ENCODE results near the gene E2F6. TPM values are rescaled to one million over a fixed set of nuclear protein-coding genes. Genes with fewer than 3 reads are reported as not detected.

E2F6 gene
- total RNA-seq, 1 experiment from 2014 or later: 21.8 TPM

DNA sequence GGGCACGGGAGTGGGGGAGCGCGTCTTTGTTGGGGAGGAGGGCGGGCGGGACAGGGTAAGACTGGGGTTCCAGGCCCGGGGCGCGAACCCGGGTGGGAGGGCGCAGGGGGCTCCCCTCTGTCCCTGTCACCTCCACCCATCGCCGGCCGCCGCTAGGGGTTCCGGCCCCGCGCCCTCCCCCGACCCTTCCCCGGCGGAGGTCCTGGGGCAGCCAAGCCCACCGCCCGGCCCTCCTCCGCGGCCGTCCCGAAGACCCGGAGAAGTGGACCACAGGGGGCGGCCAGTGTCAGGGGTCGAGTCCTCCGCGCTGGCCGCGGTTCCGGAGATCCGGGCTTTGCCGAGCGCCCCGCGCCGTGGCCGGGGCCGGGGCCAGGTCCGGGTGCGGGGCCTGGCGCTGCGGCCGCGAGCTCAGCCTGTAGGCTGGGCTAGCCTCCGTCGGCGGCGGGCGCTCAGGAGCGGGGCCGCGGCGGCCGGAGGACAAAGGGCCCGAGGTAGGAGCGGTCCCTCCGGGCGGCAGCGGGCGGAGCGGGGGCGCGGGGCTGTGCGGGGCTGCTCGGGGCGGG, 16.6 kb upstream of the E2F6 start:
- Mint-ChIP-seq H3K4me3 (peak overlapping the region; percentile 96 to 100), H3K4me1 (peaks cover 5 to 21% of the 10 kb centered on the region in 2 experiments), H3K27ac (no peak overlapping the region), H3K36me3 (ENCODE audit: insufficient read depth in 1 of 3, low read depth in 3 of 3) (peaks cover 0 to 2% (median 2%) of the 10 kb centered on the region in 3 experiments; a peak in 5 of 7 replicates), H3K9me3 (peaks cover 0 to 2% of the 10 kb centered on the region in 2 experiments; a peak in 2 of 5 replicates), H3K27me3 (ENCODE audit: low read depth) (peaks cover 25% of the 10 kb centered on the region)
- peaks cover 3% of the 10 kb centered on the region for H4K20me1 ChIP-seq (ENCODE audit: control insufficient read depth, insufficient read depth, insufficient read length)
- whole genome bisulfite sequencing (ENCODE audit: extremely low coverage, insufficient read length, low lambda C conversion rate): no CpG with 5 or more reads among the region's 70 CpGs
- H3K18ac ChIP-seq (ENCODE audit: insufficient read length, low read depth, low read length): no peak overlapping the region
- no peak overlapping the region for H2BK15ac ChIP-seq (ENCODE audit: low read depth, low read length)
- no peaks in the 10 kb centered on the region for H3K79me1 ChIP-seq (ENCODE audit: insufficient read depth, low read depth, low read length, poor library complexity, severe bottlenecking)
- no peak overlapping the region for H3T11ph ChIP-seq (ENCODE audit: low read length)
- no peak overlapping the region for H3K4ac ChIP-seq (ENCODE audit: low read depth, low read length)
- H2AFZ ChIP-seq (ENCODE audit: low read length): no peak overlapping the region
- no peak overlapping the region; the same call in 1 of the 2 replicates for H3K14ac ChIP-seq (ENCODE audit: insufficient read depth, low read length)
- no peak overlapping the region for H4K5ac ChIP-seq (ENCODE audit: insufficient read length, low read depth, low read length)
- peaks cover 1% of the 10 kb centered on the region; the same call in 1 of the 2 replicates for H3K79me2 ChIP-seq (ENCODE audit: insufficient read depth, low read length)
- H3K27me3 ChIP-seq (ENCODE audit: insufficient read depth, low read length): no peaks in the 10 kb centered on the region; the same call in 1 of the 2 replicates
- H4K8ac ChIP-seq (replicated peaks; ENCODE audit: insufficient read length, low read depth, low read length): no peak overlapping the region
- no peak overlapping the region for H2BK12ac ChIP-seq (ENCODE audit: insufficient read length, low read depth, low read length)
- no peak overlapping the region for H3K27ac ChIP-seq (ENCODE audit: insufficient read length, low read depth, low read length)
- no peak overlapping the region for H2BK120ac ChIP-seq (ENCODE audit: low read depth, low read length, poor library complexity, severe bottlenecking)
- H2AK5ac ChIP-seq (ENCODE audit: insufficient read length, low read length): no peak overlapping the region
- H2BK5ac ChIP-seq (ENCODE audit: insufficient read length, low read length): no peak overlapping the region
- peaks cover 16% of the 10 kb centered on the region for H3K23me2 ChIP-seq (ENCODE audit: insufficient read length, low read depth, low read length, poor library complexity, severe bottlenecking)
- peak overlapping the region; percentile 73 for H3K4me2 ChIP-seq (ENCODE audit: insufficient read depth, insufficient read length, low read length)
- TF ChIP-seq, protein P1, sequence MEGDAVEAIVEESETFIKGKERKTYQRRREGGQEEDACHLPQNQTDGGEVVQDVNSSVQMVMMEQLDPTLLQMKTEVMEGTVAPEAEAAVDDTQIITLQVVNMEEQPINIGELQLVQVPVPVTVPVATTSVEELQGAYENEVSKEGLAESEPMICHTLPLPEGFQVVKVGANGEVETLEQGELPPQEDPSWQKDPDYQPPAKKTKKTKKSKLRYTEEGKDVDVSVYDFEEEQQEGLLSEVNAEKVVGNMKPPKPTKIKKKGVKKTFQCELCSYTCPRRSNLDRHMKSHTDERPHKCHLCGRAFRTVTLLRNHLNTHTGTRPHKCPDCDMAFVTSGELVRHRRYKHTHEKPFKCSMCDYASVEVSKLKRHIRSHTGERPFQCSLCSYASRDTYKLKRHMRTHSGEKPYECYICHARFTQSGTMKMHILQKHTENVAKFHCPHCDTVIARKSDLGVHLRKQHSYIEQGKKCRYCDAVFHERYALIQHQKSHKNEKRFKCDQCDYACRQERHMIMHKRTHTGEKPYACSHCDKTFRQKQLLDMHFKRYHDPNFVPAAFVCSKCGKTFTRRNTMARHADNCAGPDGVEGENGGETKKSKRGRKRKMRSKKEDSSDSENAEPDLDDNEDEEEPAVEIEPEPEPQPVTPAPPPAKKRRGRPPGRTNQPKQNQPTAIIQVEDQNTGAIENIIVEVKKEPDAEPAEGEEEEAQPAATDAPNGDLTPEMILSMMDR (conservative IDR thresholded peaks at IDR 0.05): peak; percentile 42; the same call in 2 of the 3 replicates
- no peak overlapping the region for H3K23ac ChIP-seq (ENCODE audit: insufficient read length, low read depth, low read length)
- no peak overlapping the region for H2BK20ac ChIP-seq (ENCODE audit: low read depth, low read length, poor library complexity, severe bottlenecking)
- peak; percentile 80 for DNase-seq
- H4K91ac ChIP-seq (ENCODE audit: insufficient read length, low read depth, low read length): no peak overlapping the region
- no peak overlapping the region for H3K56ac ChIP-seq (ENCODE audit: insufficient read length, low read depth, low read length)
- H3K9me3 ChIP-seq (ENCODE audit: control insufficient read depth, low read depth, low read length): no peaks in the 10 kb centered on the region
- no peaks in the 10 kb centered on the region; the same call in 1 of the 2 replicates for H3K4me1 ChIP-seq (ENCODE audit: insufficient read depth, low read length)
- no peak overlapping the region for H3K9ac ChIP-seq (ENCODE audit: extremely low read depth, insufficient read length, low read length)

All from H9 (cell line).